ENCODE data around the gene DEPDC5.

- TF ChIP-seq EZH2 (IDR thresholded peaks at IDR 0.05; ENCODE audit: borderline replicate concordance, low read depth, low read length, poor library complexity, severe bottlenecking) (no peak), CTCF (conservative IDR thresholded peaks at IDR 0.05; ENCODE audit: low read depth, low read length) (no peak)
Measured at GRCh38 chr22:31750365-31751284, 3.2 kb upstream of the DEPDC5 start.

Data from A673 (cell line).